ENCODE measurements around the gene KCTD2.

DNA sequence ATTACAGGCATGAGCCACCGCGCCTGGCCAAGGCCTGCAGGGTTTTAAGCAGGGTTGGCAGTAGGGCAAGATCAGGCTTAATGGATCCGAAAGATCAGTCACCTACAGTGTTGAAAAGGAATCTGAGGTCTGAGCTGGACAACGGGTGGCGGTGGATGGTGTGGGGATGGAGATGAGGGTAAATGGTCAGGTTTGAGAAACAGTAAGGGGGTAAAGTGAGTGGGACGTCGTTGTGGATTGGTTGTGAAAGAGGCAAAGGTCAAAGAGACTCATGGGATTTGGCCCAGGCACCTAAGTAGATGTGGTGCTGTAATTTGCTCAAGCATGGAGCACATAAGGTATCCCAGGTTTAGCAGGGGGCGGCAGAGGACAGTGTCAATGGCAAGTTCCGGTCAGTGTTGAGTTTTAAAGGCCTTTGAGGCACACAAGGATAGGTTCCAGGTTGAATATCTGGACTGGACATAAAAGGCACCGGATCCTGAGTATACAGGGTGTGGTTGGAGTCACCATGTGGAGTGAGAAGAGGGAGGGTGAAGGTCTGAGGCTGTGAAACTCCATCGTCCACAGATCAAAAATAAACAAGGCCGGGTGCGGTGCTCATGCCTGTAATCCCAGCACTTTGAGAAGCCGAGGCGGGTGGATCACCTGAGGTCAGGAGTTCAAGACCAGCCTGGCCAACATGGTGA is 39.6 kb downstream of the KCTD2 start:
- TF ChIP-seq GATA2 (IDR thresholded peaks at IDR 0.05; ENCODE audit: low read depth, low read length) (no peak), GATA3 (IDR thresholded peaks at IDR 0.05; ENCODE audit: low read depth, low read length) (no peak)

All from SH-SY5Y (cell line).